ENCODE data around the gene SRD5A3. TPM values are rescaled to one million over a fixed set of nuclear protein-coding genes. Genes with fewer than 3 reads are reported as not detected.
"Not testable (repeated sequence)": the region's sequence is repeated elsewhere in the genome, so short reads cannot be mapped to it uniquely, and the experiment has no call there.

SRD5A3 gene
- total RNA-seq, 1 experiment from 2014 or later = 18.3 TPM

GRCh38 chr4:55345054-55345453 lies 988 bp upstream of the SRD5A3 start:
- no peak for DNase-seq (ENCODE audit: low read depth)

GRCh38 chr4:55346851-55347255 lies 811 bp downstream of the SRD5A3 start:
- DNase-seq (ENCODE audit: low read depth) = no peak

GRCh38 chr4:55347610-55348228 lies 1.7 kb downstream of the SRD5A3 start:
- DNase-seq (ENCODE audit: low read depth) = no peak

- no peak for DNase-seq (ENCODE audit: low read depth)
These were observed 2.4 kb downstream of the SRD5A3 start for GRCh38 chr4:55348466-55348865.

DNA sequence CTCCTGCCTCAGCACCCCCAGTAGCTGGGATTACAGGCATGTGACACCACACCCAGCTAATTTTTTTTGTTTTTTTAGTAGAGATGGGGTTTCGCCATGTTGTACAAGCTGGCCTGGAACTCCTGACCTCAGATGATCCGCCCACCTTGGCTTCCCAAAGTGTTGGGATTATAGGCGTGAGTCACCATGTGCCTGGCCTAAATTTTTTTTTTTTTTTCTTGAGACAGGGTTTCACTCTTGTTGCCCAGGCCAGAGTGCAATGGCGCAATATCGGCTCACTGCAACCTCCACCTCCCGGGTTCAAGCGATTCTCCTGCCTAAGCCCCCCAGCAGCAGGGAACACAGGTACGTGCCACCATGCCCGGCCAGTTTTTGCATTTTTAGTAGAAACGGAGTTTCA lies 4.8 kb downstream of the SRD5A3 start:
- DNase-seq (ENCODE audit: low read depth) = peak; percentile 31

DNA sequence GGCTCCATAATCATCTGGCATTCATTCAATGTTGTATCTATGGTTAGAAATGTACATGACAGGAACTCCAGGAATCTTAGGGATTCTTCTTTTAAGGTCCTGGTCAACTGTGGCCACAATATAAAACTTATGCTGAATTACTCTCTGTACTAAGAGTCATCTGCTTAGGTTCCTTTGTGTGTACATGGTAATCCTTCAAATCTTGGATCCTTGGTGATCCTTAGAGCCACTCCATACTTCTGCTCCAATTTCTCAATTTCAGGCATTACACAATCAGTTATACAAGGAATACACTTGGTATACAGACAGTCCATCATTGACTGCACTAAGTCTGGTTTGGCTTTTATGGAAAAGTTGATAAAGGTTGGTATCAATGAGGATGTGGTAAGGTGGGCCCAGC lies 5.8 kb downstream of the SRD5A3 start:
- no peak for DNase-seq (ENCODE audit: low read depth)

- DNase-seq (ENCODE audit: low read depth) = no peak
These were observed 6.7 kb downstream of the SRD5A3 start for GRCh38 chr4:55352726-55353125.

DNA sequence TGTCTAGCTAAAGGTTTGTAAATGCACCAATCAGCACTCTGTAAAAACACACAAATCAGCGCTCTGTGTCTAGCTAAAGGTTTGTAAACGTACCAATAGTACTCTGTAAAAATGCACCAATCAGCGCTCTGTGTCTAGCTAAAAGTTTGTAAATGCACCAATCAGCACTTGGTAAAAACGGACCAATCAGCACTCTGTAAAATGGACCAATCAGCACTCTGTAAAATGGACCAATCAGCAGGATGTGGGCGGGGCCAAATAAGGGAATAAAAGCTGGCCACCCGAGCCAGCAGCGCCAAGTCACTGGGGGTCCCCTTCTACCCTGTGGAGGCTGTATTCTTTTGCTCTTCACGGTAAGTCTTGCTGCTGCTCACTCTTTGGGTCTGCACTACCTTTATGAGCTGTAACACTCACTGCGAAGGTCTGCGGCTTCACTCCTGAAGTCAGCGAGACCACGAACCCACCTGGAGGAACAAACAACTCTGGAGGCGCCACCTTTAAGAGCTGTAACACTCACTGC lies 7.2 kb downstream of the SRD5A3 start:
- DNase-seq (ENCODE audit: low read depth) = not testable (repeated sequence)

DNA sequence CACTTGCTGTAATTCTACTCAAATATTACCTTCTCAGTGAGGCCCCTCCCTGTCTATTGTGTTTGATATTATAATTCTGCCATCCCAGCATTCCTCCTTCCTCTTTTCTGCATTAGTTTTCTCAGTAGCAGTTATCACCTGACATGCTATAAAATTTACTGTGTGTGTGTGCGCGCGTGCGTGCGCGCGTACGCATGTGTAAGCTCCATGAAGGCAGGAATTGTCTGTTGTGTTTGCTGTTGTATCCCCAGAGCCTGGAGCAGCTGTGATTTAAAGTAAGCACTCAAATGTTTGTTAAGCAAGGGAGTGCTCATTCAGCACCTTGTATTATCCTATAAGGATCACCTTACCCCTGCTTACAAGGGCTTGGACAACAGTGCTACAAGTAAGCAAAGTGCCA lies 8.6 kb downstream of the SRD5A3 start:
- no peak for DNase-seq (ENCODE audit: low read depth)

- no peak for DNase-seq (ENCODE audit: low read depth)
These were observed 9.5 kb downstream of the SRD5A3 start for GRCh38 chr4:55355555-55355954.

DNA sequence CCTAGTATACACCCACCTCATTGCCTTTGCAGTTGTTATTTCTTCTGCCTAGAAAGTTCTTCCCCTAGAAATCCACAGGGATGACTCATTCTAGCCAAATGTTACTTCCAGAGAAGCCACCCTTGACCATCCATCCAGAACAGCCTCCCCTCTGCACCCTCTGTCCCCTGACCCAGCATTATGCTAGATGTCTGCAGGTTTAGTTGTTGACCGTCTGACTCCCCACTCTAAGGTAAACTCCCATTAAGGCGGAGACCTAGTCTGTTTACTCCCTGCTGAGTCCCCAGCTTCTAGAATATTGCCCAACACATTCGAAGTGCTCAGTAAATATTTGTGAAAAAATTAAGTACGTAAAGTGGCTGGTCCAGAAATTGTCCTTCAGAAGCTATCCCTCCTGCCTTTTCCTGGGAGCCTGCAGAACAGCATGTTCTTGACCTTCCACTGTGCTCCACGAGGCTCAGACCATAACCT lies 11.0 kb downstream of the SRD5A3 start:
- DNase-seq (ENCODE audit: low read depth) = peak; percentile 31

DNA sequence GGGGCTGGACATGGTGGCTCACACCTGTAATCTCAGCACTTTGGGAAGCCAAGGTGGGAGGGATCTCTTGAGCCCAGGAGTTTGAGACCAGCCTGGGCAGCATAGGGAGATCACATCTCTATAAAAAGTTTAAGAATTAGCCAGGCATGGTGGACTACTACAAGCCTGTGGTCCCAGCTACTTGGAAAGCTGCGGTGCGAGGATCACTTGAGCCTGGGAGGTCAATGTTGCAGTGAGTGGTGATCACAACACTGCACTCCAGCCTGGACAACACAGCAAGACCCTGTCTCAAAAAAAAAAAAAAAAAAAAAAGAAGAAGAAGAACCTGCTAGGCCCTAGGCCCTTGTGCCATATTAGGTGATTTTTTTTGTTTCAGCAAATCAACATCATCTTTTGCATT lies 12.2 kb downstream of the SRD5A3 start:
- DNase-seq (ENCODE audit: low read depth) = no peak

- DNase-seq (ENCODE audit: low read depth) = peak; percentile 71
These were observed 12.6 kb downstream of the SRD5A3 start for GRCh38 chr4:55358668-55359067.

GRCh38 chr4:55359397-55359916 lies 13.4 kb downstream of the SRD5A3 start:
- DNase-seq (ENCODE audit: low read depth) = no peak

GRCh38 chr4:55362938-55363337 lies 16.9 kb downstream of the SRD5A3 start:
- peak; percentile 41 for DNase-seq (ENCODE audit: low read depth)

DNA sequence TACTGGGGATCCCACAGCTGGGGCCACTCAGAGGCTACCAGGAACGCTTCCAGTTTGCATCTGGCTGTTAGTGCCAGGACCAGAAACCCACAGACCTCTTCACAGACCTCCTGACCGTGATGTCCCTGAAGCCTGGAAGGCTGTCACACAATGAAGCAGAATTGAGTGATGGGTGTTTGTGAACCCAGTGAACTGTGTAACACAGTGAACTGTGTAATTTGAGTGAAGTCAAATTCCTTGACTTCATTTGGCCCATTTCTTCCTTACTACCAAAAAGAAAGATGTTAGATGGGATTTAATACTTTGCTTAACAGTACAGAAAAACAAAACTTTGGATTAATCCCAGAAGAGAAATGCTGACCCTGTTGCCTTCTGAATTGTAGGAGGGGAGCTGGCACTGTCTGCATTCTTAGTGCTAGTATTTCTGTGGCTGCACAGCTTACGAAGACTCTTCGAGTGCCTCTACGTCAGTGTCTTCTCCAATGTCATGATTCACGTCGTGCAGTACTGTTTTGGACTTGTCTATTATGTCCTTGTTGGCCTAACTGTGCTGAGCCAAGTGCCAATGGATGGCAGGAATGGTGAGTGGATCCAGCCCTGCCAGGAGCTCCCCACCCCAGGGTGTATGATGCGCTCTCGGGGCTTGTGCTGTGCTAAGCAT lies 17.8 kb downstream of the SRD5A3 start:
- no peak for DNase-seq (ENCODE audit: low read depth)

- DNase-seq (ENCODE audit: low read depth) = no peak
These were observed 18.8 kb downstream of the SRD5A3 start for GRCh38 chr4:55364691-55365344.

DNA sequence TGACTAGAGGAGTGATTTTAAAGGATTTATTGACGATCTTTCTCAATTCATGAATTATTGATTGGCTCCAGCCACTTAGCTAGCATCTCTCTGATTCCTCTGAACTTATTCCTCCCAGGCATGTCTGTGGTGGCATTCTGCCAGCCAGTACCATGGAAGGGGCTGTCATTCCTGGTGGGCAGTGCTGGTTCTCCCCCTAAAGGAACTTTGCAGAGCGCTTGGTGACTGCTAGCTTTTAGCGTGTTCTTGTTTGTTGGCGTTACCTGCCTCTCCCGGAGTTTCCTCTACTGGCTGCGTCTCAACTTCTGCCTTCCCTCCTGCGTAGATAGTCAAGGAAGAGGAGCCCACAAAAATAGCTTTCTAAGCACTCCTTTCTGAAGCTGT lies 19.3 kb downstream of the SRD5A3 start:
- no peak for DNase-seq (ENCODE audit: low read depth)

DNA sequence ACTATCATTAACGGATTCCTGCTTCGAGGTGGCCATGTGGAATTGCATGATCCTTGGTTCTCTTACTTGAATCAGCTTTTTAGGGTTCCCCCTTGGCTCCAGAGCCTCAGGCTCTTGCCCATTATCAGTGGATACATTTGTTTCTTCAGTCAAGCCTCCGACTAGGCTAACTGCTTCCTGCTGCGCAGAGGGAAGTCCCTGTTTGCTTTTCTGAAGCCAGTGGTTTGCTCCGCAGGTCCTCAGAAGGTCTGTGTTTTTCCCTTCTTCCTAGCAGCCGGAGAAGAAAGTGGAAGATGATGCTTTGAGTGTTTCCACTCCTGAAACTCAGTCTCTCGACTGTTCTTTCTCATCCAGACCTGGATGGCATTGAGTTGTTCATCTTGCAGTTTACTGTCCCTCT lies 20.6 kb downstream of the SRD5A3 start:
- DNase-seq (ENCODE audit: low read depth) = no peak

GRCh38 chr4:55367084-55367722 lies 21.2 kb downstream of the SRD5A3 start:
- DNase-seq (ENCODE audit: low read depth) = no peak

GRCh38 chr4:55369968-55370367 lies 23.9 kb downstream of the SRD5A3 start:
- no peak for DNase-seq (ENCODE audit: low read depth)

DNA sequence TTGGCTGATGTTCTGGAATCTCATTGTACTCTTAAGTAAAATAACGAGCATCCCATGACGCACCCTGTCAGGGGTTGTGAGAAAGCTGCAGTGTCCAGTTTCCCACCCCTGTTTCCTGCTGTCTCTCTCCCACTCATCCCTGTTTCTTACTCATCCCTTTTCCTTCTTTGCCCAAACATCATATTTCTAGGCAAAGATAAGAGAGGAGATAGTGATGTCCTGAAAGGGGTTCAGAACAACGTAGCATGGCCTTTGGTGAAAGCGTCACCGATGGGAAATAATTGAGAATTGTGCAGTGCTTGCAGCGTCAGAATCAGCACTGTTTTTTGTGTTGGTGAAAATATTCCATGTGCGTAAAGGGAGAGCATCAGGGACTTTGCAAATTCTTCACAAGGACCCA lies 26.2 kb downstream of the SRD5A3 start:
- DNase-seq (ENCODE audit: low read depth) = peak; percentile 29
